CD4-positive, alpha-beta T cell (primary cell): Measurements from ENCODE around the gene B3GALT6. TPM values are rescaled to one million over a fixed set of nuclear protein-coding genes. Genes with fewer than 3 reads are reported as not detected.

Experiments used
- ATAC-seq: fragments of 200-7000 bp; cut with Tn5 transposase; one replicate; pipeline ENCODE4 v1.10.0; 2022; ENCODE audit warnings: mild to moderate bottlenecking; ENCODE audit not compliant: poor library complexity
- CTCF ChIA-PET: fragments of 350-600 bp; sonication (Branson Sonifier 250); formaldehyde crosslinking; loops from one replicate; lab custom pipeline; 2021; ENCODE audit warnings: antibody characterized with exemption, inconsistent platforms; lab: Charles Lee
- POLR2A ChIA-PET: fragments of 350-600 bp; sonication (Branson Sonifier 250); formaldehyde crosslinking; loops from one replicate; lab custom pipeline; 2021; ENCODE audit warnings: antibody characterized with exemption, inconsistent platforms; lab: Charles Lee
- DNase-seq, 14 experiments: peaks; one replicate each; pipeline ENCODE4 v3.0.0-alpha.2; 2013 to 2020; ENCODE audit warnings: mixed read lengths in 2 of 14
- H3K27ac ChIP-seq, 2 donors: one replicate each; pipeline versions ENCODE4 v1.5.1 to v1.7.0; 2013; ENCODE audit warnings: low read length in 2 of 2, low read depth in 1 of 2, mild to moderate bottlenecking in 1 of 2
- H3K27me3 ChIP-seq, 2 experiments: 1 replicate in 1 of 2; 2 replicates in 1 of 2; pipeline versions ENCODE4 v1.6.1 to v1.7.0; 2013; ENCODE audit warnings: low read length in 2 of 2, control low read depth in 1 of 2, mild to moderate bottlenecking in 1 of 2, moderate library complexity in 1 of 2; ENCODE audit not compliant: insufficient read depth in 2 of 2, control insufficient read depth in 1 of 2
- H3K36me3 ChIP-seq: one replicate; pipeline ENCODE4 v1.6.1; 2013; ENCODE audit warnings: low read length, control low read depth; ENCODE audit not compliant: insufficient read depth
- H3K4me1 ChIP-seq: one replicate; pipeline ENCODE4 v1.6.1; 2013; ENCODE audit warnings: low read length, control low read depth; ENCODE audit not compliant: insufficient read depth
- H3K4me3 ChIP-seq: one replicate; pipeline ENCODE4 v1.5.1; 2013; ENCODE audit warnings: mild to moderate bottlenecking, low read length, moderate library complexity
- H3K9me3 ChIP-seq, 2 experiments: 1 replicate in 1 of 2; 2 replicates in 1 of 2; pipeline versions ENCODE4 v1.6.1 to v1.7.0; 2013; ENCODE audit warnings: low read length in 2 of 2, mild to moderate bottlenecking in 2 of 2, control low read depth in 1 of 2, moderate library complexity in 1 of 2; ENCODE audit not compliant: control insufficient read depth in 1 of 2, insufficient read depth in 1 of 2
- H3K27ac Mint-ChIP-seq: one replicate; pipeline ENCODE4 v1.8.0; 2020; ENCODE audit warnings: mixed read lengths
- H3K27me3 Mint-ChIP-seq: one replicate; pipeline ENCODE4 v1.8.0; 2021; ENCODE audit warnings: mixed read lengths
- H3K36me3 Mint-ChIP-seq: one replicate; pipeline ENCODE4 v1.8.0; 2021; ENCODE audit warnings: low read depth, mixed read lengths
- H3K4me1 Mint-ChIP-seq: one replicate; pipeline ENCODE4 v1.8.0; 2021; ENCODE audit warnings: low read depth, mixed read lengths
- H3K4me3 Mint-ChIP-seq: one replicate; pipeline ENCODE4 v1.8.0; 2020; ENCODE audit warnings: mild to moderate bottlenecking, mixed read lengths
- H3K9me3 Mint-ChIP-seq: one replicate; pipeline ENCODE4 v1.8.0; 2020; ENCODE audit warnings: mixed read lengths
- CTCF ChIP-seq: fragments of 200-600 bp; IDR thresholded peaks from one replicate; pipeline ENCODE4 v1.8.0; 2022; ENCODE audit warnings: antibody characterized with exemption, mild to moderate bottlenecking
- intact Hi-C, 2 experiments: fragments of 100-400 bp; cut with DNase I in 1 of 2; cut with micrococcal nuclease in 1 of 2; formaldehyde crosslinking; loops; one replicate each; pipeline versions ENCODE4 v1.15.1 to v1.9.0; 2023 to 2025; cut with DNase I, micrococcal nuclease
- total RNA-seq, 174 experiments: library from RNA in 2 of 174; stranded (reverse) in 2 of 174; gene quantifications; one replicate each; pipeline ENCODE4 v1.2.3 and lab custom pipeline; 2021 to 2026

B3GALT6 gene
- total RNA-seq, 2 experiments from 2014 or later = 4.9 to 5.1 TPM

DNA sequence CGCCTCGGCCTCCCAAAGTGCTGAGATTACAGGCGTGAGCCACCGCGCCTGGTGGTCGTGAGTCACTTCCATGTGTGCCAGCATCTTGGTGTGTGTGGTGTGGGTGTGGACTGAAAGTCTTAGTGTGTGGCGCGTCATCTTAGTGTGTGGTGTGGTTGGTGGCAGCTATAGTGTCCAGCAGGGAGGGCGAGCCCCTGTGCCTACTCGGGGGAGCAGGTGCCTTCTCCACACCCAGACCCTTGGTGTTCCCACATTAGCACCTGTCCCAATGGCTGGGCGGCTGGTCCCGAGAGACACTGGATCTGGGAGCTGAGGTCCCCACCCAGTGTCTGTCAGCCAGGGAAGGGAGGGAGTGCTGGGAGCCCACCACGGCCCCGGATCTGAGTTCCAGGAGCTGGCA lies 51.0 kb downstream of the B3GALT6 start:
- Mint-ChIP-seq H3K27me3 (no peaks in the 10 kb centered on the region), H3K36me3 (no peaks in the 10 kb centered on the region), H3K9me3 (no peaks in the 10 kb centered on the region), H3K4me1 (no peaks in the 10 kb centered on the region), H3K27ac (no peak overlapping the region), H3K4me3 (no peak overlapping the region)
- no peaks in the 10 kb centered on the region for H3K36me3 ChIP-seq
- peaks cover 0 to 3% of the 10 kb centered on the region in 2 experiments for H3K9me3 ChIP-seq
- no peak overlapping the region for H3K27ac ChIP-seq
- H3K4me3 ChIP-seq = no peak overlapping the region
- intact Hi-C loops = no loop called here
- no peaks in the 10 kb centered on the region for H3K27me3 ChIP-seq
- no peaks in the 10 kb centered on the region for H3K4me1 ChIP-seq
- TF ChIP-seq CTCF = no peak
- no peak for ATAC-seq
- POLR2A ChIA-PET = no interaction called here
- DNase-seq = peak in 1 of 14 experiments; percentile 36
- CTCF ChIA-PET = no interaction called here

- TF ChIP-seq CTCF = no peak
- no peaks in the 10 kb centered on the region for H3K27me3 ChIP-seq
- Mint-ChIP-seq H3K27ac (no peak overlapping the region), H3K9me3 (no peaks in the 10 kb centered on the region), H3K4me1 (no peaks in the 10 kb centered on the region), H3K36me3 (no peaks in the 10 kb centered on the region), H3K4me3 (no peak overlapping the region), H3K27me3 (no peaks in the 10 kb centered on the region)
- no peak overlapping the region for H3K4me3 ChIP-seq
- no peaks in the 10 kb centered on the region for H3K36me3 ChIP-seq
- ATAC-seq (no peak), DNase-seq (no peak)
- H3K9me3 ChIP-seq = peaks cover 0 to 3% of the 10 kb centered on the region in 2 experiments
- ChIA-PET CTCF (no interaction called here), POLR2A (interaction anchor here (0.6 kb wide), 1 partner anchor 105 kb away, joined by 3 read pairs; no protein-coding TSS in a partner anchor)
- intact Hi-C loops = no loop called here
- no peak overlapping the region for H3K27ac ChIP-seq
- H3K4me1 ChIP-seq = no peaks in the 10 kb centered on the region
Measured at GRCh38 chr1:1283821-1284220, 51.8 kb downstream of the B3GALT6 start.

Other genes starting within 250 kb of the B3GALT6 start
- gene HES4, start 232.1 kb upstream of the B3GALT6 start, total RNA-seq = 10 to 100 TPM; 29.0 to 30.9 TPM
- 10 to 100 TPM; 38.0 to 38.9 TPM for gene ISG15, start 218.7 kb upstream of the B3GALT6 start, total RNA-seq
- 1 to 10 TPM; 1.5 to 2.0 TPM for gene AGRN, start 212.1 kb upstream of the B3GALT6 start, total RNA-seq
- not detected for gene RNF223, start 157.9 kb upstream of the B3GALT6 start, total RNA-seq
- gene C1orf159, start 116.1 kb upstream of the B3GALT6 start, total RNA-seq = 10 to 100 TPM; 11.1 to 11.3 TPM
- under 1 TPM; 0.11 to 0.59 TPM for gene TTLL10, start 58.4 kb upstream of the B3GALT6 start, total RNA-seq
- 10 to 100 TPM; 14.8 to 17.8 TPM for gene TNFRSF18, start 25.6 kb upstream of the B3GALT6 start, total RNA-seq
- gene TNFRSF4, start 18.1 kb upstream of the B3GALT6 start, total RNA-seq = 10 to 100 TPM; 27.6 to 28.6 TPM
- gene SDF4, start 236 bp upstream of the B3GALT6 start, total RNA-seq = 10 to 100 TPM; 66.3 to 71.0 TPM
- 1 to 10 TPM; 3.4 to 4.8 TPM for gene C1QTNF12, start 14.5 kb downstream of the B3GALT6 start, total RNA-seq
- gene UBE2J2, start 41.6 kb downstream of the B3GALT6 start, total RNA-seq = 10 to 100 TPM; 41.4 to 41.5 TPM
- 10 to 100 TPM; 12.0 to 13.3 TPM for gene SCNN1D, start 48.2 kb downstream of the B3GALT6 start, total RNA-seq
- gene ACAP3, start 75.7 kb downstream of the B3GALT6 start, total RNA-seq = 10 to 100 TPM; 45.3 to 46.4 TPM
- gene PUSL1, start 76.4 kb downstream of the B3GALT6 start, total RNA-seq = 10 to 100 TPM; 18.1 to 19.2 TPM
- 100 to 1,000 TPM; 130 to 137 TPM for gene INTS11, start 92.4 kb downstream of the B3GALT6 start, total RNA-seq
- 10 to 100 TPM; 11.6 to 12.9 TPM for gene CPTP, start 92.6 kb downstream of the B3GALT6 start, total RNA-seq
- 1 to 10 TPM; 3.3 to 3.4 TPM for gene TAS1R3, start 99.0 kb downstream of the B3GALT6 start, total RNA-seq
- gene DVL1, start 117.2 kb downstream of the B3GALT6 start, total RNA-seq = 10 to 100 TPM; 44.9 to 45.5 TPM
- 1 to 10 TPM; 1.6 to 2.9 TPM for gene MXRA8, start 126.3 kb downstream of the B3GALT6 start, total RNA-seq
- gene AURKAIP1, start 143.0 kb downstream of the B3GALT6 start, total RNA-seq = 10 to 100 TPM; 59.2 to 64.6 TPM
- gene CCNL2, start 167.1 kb downstream of the B3GALT6 start, total RNA-seq = 100 to 1,000 TPM; 274 to 281 TPM
- 100 to 1,000 TPM in 1 of 2 experiments, 10 to 100 TPM in 1; 99.9 to 103 TPM for gene MRPL20, start 175.1 kb downstream of the B3GALT6 start, total RNA-seq
- not detected for gene ANKRD65, start 189.0 kb downstream of the B3GALT6 start, total RNA-seq
- not detected for gene VWA1, start 203.5 kb downstream of the B3GALT6 start, total RNA-seq
- gene ATAD3C, start 217.5 kb downstream of the B3GALT6 start, total RNA-seq = under 1 TPM; 0.28 to 0.74 TPM
- 10 to 100 TPM; 44.3 to 49.1 TPM for gene ATAD3B, start 239.5 kb downstream of the B3GALT6 start, total RNA-seq